Mesenchymal stem cell (in vitro differentiated cells and primary cell): ENCODE results near the gene STX10.
"Not testable (repeated sequence)": the region's sequence is repeated elsewhere in the genome, so short reads cannot be mapped to it uniquely, and the experiment has no call there.

Experiments
- DNase-seq: peaks from one replicate; pipeline ENCODE4 v3.0.0-alpha.2; 2013
- H2AFZ ChIP-seq: one replicate; pipeline ENCODE4 v1.6.1; 2013; ENCODE audit warnings: low read depth, mild to moderate bottlenecking, control low read depth, inconsistent platforms, low read length, moderate library complexity
- H2AK5ac ChIP-seq: 2 replicates; pipeline ENCODE4 v1.6.1; 2013; ENCODE audit warnings: low read length, moderate library complexity, mild to moderate bottlenecking, inconsistent platforms; ENCODE audit not compliant: severe bottlenecking
- H2BK120ac ChIP-seq: one replicate; pipeline ENCODE4 v1.6.1; 2013; ENCODE audit warnings: low read depth, mild to moderate bottlenecking, inconsistent platforms, low read length, moderate library complexity
- H2BK12ac ChIP-seq, 2 experiments: one replicate each; pipeline ENCODE4 v1.6.1; 2013; ENCODE audit warnings: inconsistent platforms in 2 of 2, low read length in 2 of 2, mild to moderate bottlenecking in 2 of 2, moderate library complexity in 2 of 2, control low read depth in 1 of 2
- H2BK15ac ChIP-seq: one replicate; pipeline ENCODE4 v1.6.1; 2013; ENCODE audit warnings: mild to moderate bottlenecking, low read depth, inconsistent platforms; ENCODE audit not compliant: poor library complexity, severe bottlenecking
- H2BK5ac ChIP-seq: 2 replicates; pipeline ENCODE4 v1.6.1; 2013; ENCODE audit warnings: low read depth, mild to moderate bottlenecking, low read length, control low read depth, inconsistent platforms; ENCODE audit not compliant: poor library complexity, severe bottlenecking
- H3K14ac ChIP-seq, 2 experiments: one replicate each; pipeline ENCODE4 v1.6.1; 2013; ENCODE audit warnings: inconsistent platforms in 2 of 2, low read length in 2 of 2, control low read depth in 1 of 2, mild to moderate bottlenecking in 1 of 2, moderate library complexity in 1 of 2
- H3K18ac ChIP-seq, 2 experiments: one replicate each; pipeline ENCODE4 v1.6.1; 2013; ENCODE audit warnings: inconsistent platforms in 2 of 2, low read length in 2 of 2, control low read depth in 1 of 2, low read depth in 1 of 2, mild to moderate bottlenecking in 1 of 2
- H3K23ac ChIP-seq, 2 experiments: one replicate each; pipeline ENCODE4 v1.6.1; 2013; ENCODE audit warnings: inconsistent platforms in 2 of 2, low read length in 2 of 2, mild to moderate bottlenecking in 2 of 2, moderate library complexity in 2 of 2, control low read depth in 1 of 2
- H3K27ac ChIP-seq: 2 replicates; pipeline ENCODE4 v1.5.1; 2013; ENCODE audit warnings: mild to moderate bottlenecking, moderate library complexity, low read length, control low read depth, inconsistent platforms; ENCODE audit not compliant: poor library complexity, severe bottlenecking
- H3K27me3 ChIP-seq, 2 experiments: 2 replicates each; pipeline versions ENCODE4 v1.6.1 to v1.7.0; 2013; ENCODE audit warnings: low read length in 2 of 2, mild to moderate bottlenecking in 2 of 2, moderate library complexity in 2 of 2, control low read depth in 1 of 2, inconsistent platforms in 1 of 2; ENCODE audit not compliant: control insufficient read depth in 1 of 2, insufficient read depth in 1 of 2
- H3K36me3 ChIP-seq, 2 experiments: 2 replicates each; pipeline versions ENCODE4 v1.6.1 to v1.7.0; 2013; ENCODE audit warnings: low read length in 2 of 2, control low read depth in 1 of 2, inconsistent platforms in 1 of 2, low read depth in 1 of 2, mild to moderate bottlenecking in 1 of 2; ENCODE audit not compliant: insufficient read depth in 2 of 2, control insufficient read depth in 1 of 2
- H3K4ac ChIP-seq, 2 experiments: one replicate each; pipeline ENCODE4 v1.6.1; 2013; ENCODE audit warnings: inconsistent platforms in 2 of 2, low read length in 2 of 2, mild to moderate bottlenecking in 2 of 2, moderate library complexity in 2 of 2, control low read depth in 1 of 2, low read depth in 1 of 2
- H3K4me1 ChIP-seq: 2 replicates; pipeline ENCODE4 v1.6.1; 2013; ENCODE audit warnings: low read depth, low read length, control low read depth; ENCODE audit not compliant: control insufficient read depth, insufficient read depth
- H3K4me2 ChIP-seq: 2 replicates; pipeline ENCODE4 v1.6.1; 2013; ENCODE audit warnings: low read length, mild to moderate bottlenecking, inconsistent platforms; ENCODE audit not compliant: poor library complexity, severe bottlenecking
- H3K4me3 ChIP-seq, 2 experiments: 2 replicates each; pipeline versions ENCODE4 v1.5.1 to v1.7.0; 2013; ENCODE audit warnings: low read length in 2 of 2, mild to moderate bottlenecking in 2 of 2, control low read depth in 1 of 2, low read depth in 1 of 2; ENCODE audit not compliant: insufficient read depth in 1 of 2
- H3K79me1 ChIP-seq: replicated peaks from 2 replicates; pipeline ENCODE4 v1.6.1; 2013; ENCODE audit warnings: mild to moderate bottlenecking, control low read depth, low read length, inconsistent platforms; ENCODE audit not compliant: poor library complexity, severe bottlenecking
- H3K9ac ChIP-seq: 2 replicates; pipeline ENCODE4 v1.7.0; 2013; ENCODE audit warnings: mild to moderate bottlenecking, low read length, moderate library complexity
- H3K9me3 ChIP-seq: 2 replicates; pipeline ENCODE4 v1.7.0; 2013; ENCODE audit warnings: mild to moderate bottlenecking, low read length; ENCODE audit not compliant: control insufficient read depth
- H4K8ac ChIP-seq: one replicate; pipeline ENCODE4 v1.6.1; 2013; ENCODE audit warnings: inconsistent platforms, mild to moderate bottlenecking, low read length, moderate library complexity
- H4K91ac ChIP-seq: one replicate; pipeline ENCODE4 v1.6.1; 2013; ENCODE audit warnings: mild to moderate bottlenecking, low read length, inconsistent platforms
- WGBS: methylation state at CpG from one replicate; pipeline ENCODE4 v1.1.7; 2013; ENCODE audit warnings: mixed read lengths; 5-methylcytosine and 5-hydroxymethylcytosine counted together

STX10 gene

DNA sequence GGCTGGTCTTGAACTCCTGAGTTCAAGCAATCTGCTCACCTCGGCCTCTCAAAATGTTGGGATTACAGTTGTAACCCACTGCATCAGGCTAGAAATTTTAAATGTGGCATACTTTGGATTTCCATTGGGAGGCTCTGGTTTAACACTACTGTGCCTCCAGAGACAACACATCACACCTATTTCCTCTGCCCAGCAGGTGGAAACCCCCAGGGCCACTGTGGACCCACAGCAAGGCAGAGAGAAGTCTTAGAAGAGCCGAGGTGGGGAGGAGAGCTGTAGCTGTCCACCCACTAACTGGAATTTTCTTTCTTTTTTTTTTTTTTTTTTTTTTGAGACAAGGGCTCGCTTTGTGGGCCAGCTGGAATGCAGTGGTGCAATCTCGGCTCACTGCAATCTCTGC lies 39.4 kb upstream of the STX10 start:
- Histone ChIP-seq H2BK12ac (no peak overlapping the region), H2AK5ac (no peak overlapping the region), H3K4me1 (no peaks in the 10 kb centered on the region), H3K79me1 (no peaks in the 10 kb centered on the region), H2BK120ac (no peak overlapping the region), H3K27me3 (no peaks in the 10 kb centered on the region), H3K14ac (no peak overlapping the region), H3K18ac (no peak overlapping the region), H3K4me3 (no peak overlapping the region), H4K8ac (no peak overlapping the region), H3K4ac (no peak overlapping the region), H3K9me3 (no peaks in the 10 kb centered on the region), H3K9ac (no peak overlapping the region), H3K27ac (no peak overlapping the region), H2BK5ac (no peak overlapping the region), H2AFZ (no peak overlapping the region), H3K36me3 (no peaks in the 10 kb centered on the region), H3K23ac (no peak overlapping the region), H4K91ac (no peak overlapping the region), H3K4me2 (no peak overlapping the region), H2BK15ac (no peak overlapping the region)
- DNase-seq = no peak
- WGBS = 70% methylated on average over 4 of the region's 4 CpGs

DNA sequence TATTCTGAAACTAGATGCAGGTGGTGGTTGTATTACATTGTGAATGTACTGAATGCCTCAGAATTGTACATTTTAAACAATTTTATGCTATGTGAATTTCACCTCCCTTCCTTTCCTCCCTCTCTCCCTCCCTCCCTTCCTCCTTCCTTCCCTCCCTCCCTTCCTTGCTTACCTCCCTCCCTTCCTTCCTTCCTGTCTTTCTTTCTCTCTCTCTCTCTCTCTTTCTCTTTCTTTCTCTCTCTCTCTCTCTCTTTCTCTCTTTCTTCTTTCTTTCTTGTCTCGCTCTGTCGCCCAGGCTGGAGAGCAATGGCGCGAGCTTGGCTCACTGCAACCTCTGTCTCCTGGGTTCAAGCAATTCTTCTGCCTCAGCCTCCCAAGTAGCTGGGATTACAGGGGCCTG lies 37.2 kb upstream of the STX10 start:
- WGBS = 98% methylated on average over 4 of the region's 4 CpGs
- no peaks in the 10 kb centered on the region for H3K27me3 ChIP-seq
- no peaks in the 10 kb centered on the region for H3K9me3 ChIP-seq
- no peak overlapping the region for H2AFZ ChIP-seq
- no peak overlapping the region for H3K27ac ChIP-seq
- no peaks in the 10 kb centered on the region for H3K4me1 ChIP-seq
- H3K79me1 ChIP-seq = no peaks in the 10 kb centered on the region
- no peak overlapping the region for H2BK12ac ChIP-seq
- H3K23ac ChIP-seq = no peak overlapping the region
- H3K4ac ChIP-seq = no peak overlapping the region
- no peak overlapping the region for H2BK120ac ChIP-seq
- H2BK15ac ChIP-seq = no peak overlapping the region
- no peak for DNase-seq
- no peak overlapping the region for H4K8ac ChIP-seq
- no peak overlapping the region for H3K4me3 ChIP-seq
- H2BK5ac ChIP-seq = no peak overlapping the region
- no peak overlapping the region for H2AK5ac ChIP-seq
- no peak overlapping the region for H3K18ac ChIP-seq
- H3K9ac ChIP-seq = no peak overlapping the region
- H3K36me3 ChIP-seq = no peaks in the 10 kb centered on the region
- no peak overlapping the region for H4K91ac ChIP-seq
- H3K4me2 ChIP-seq = no peak overlapping the region
- H3K14ac ChIP-seq = no peak overlapping the region

DNA sequence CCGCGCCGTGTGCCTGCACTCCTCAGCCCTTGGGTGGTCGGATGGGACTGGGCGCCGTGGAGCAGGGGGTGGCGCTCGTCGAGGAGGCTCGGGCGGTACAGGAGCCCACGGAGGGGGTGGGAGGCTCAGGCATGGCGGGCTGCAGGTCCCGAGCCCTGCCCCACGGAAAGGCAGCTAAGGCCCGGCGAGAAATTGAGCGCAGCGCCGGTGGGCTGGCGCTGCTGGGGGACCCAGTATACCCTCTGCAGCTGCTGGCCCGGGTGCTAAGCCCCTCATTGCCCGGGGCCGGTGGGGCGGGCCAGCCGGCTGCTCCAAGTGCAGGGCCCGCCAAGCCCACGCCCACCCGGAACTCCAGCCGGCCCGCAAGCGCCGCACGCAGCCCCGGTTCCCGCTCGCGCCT lies 36.5 kb upstream of the STX10 start:
- not testable (repeated sequence) for H4K91ac ChIP-seq, H3K9ac ChIP-seq
- 95% methylated on average over 38 of the region's 38 CpGs for WGBS

DNA sequence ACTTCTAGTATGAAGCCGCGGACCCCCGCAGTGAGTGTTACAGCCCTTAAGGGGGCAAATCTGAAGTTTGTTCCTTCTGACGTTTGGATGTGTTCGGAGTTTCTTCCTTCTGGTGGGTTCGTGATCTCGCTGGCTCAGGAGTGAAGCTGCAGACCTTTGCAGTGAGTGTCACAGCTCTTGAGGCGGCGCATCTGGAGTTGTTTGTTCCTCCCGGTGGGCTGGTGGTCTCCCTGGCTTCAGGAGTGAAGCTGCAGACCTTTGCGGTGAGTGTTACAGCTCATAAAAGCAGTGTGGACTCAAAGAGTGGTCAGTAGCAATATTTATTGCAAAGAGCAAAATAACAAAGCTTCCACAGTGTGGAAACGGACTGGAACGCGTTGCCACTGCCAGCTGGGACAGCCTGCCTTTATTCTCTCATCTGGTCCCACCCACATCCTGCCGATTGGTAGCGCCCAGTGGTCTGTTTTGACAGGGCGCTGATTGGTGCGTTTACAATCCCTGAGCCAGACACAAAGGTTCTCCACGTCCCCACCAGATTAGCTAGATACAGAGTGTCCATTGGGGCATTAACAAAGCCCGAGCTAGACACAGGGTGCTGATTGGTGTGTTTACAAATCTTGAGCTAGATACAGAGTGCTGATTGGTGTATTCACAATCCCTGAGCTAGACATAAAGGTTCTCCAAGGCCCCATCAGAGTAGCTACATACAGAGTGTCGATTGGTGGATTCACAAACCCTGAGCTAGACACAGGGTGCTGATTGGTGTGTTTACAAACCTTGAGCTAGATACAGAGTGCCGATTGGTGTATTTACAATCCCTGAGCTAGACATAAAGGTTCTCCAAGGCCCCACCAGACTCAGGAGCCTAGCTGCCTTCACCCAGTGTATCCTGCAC lies 35.8 kb upstream of the STX10 start:
- not testable (repeated sequence) for H3K27ac ChIP-seq, H2AFZ ChIP-seq, H2BK5ac ChIP-seq, H3K27me3 ChIP-seq, H2BK12ac ChIP-seq, H3K4ac ChIP-seq, H3K9me3 ChIP-seq, H4K91ac ChIP-seq, H3K23ac ChIP-seq, H4K8ac ChIP-seq, H3K36me3 ChIP-seq, H2AK5ac ChIP-seq, H3K14ac ChIP-seq, H3K9ac ChIP-seq, H2BK120ac ChIP-seq, H2BK15ac ChIP-seq, H3K79me1 ChIP-seq, DNase-seq, H3K4me3 ChIP-seq, H3K4me2 ChIP-seq, H3K18ac ChIP-seq, H3K4me1 ChIP-seq
- 92% methylated on average over 21 of the region's 22 CpGs for WGBS

More for the DNA sequence above, 36.5 kb upstream of the STX10 start:
- H3K18ac ChIP-seq, H2BK5ac ChIP-seq, H2AK5ac ChIP-seq, H3K27ac ChIP-seq, DNase-seq, H2BK120ac ChIP-seq, H3K4me3 ChIP-seq, H3K4ac ChIP-seq, H3K36me3 ChIP-seq, H3K23ac ChIP-seq, H3K4me2 ChIP-seq, H2AFZ ChIP-seq, H4K8ac ChIP-seq, H3K27me3 ChIP-seq, H3K4me1 ChIP-seq, H2BK15ac ChIP-seq, H3K14ac ChIP-seq, H2BK12ac ChIP-seq, H3K9me3 ChIP-seq, H3K79me1 ChIP-seq: not testable (repeated sequence)
